HepG2 (cell line): ENCODE results near the gene EFCAB8. TPM values are rescaled to one million over a fixed set of nuclear protein-coding genes. Genes with fewer than 3 reads are reported as not detected.

ENCODE experiments used
- CEBPG ChIP-seq: IDR thresholded peaks from 2 replicates; pipeline ENCODE4 v1.6.1; 2016
- CREM ChIP-seq, 2 experiments: sonication (generic) in 1 of 2; formaldehyde crosslinking in 1 of 2; IDR thresholded peaks; 2 replicates each; pipeline versions ENCODE4 v1.4.0 to v1.6.1; 2016 to 2020; ENCODE audit warnings: antibody characterized with exemption in 1 of 2, mild to moderate bottlenecking in 1 of 2, missing genetic modification reagents in 1 of 2
- FOXC1 ChIP-seq: sonication (generic); formaldehyde crosslinking; IDR thresholded peaks from 2 replicates; pipeline ENCODE4 v1.8.0; 2022; ENCODE audit warnings: mild to moderate bottlenecking, missing genetic modification reagents, borderline replicate concordance
- POGZ ChIP-seq: sonication (generic); formaldehyde crosslinking; IDR thresholded peaks from 2 replicates; pipeline ENCODE4 v1.4.0; 2020; ENCODE audit warnings: mild to moderate bottlenecking, missing genetic modification reagents
- PRMT3 ChIP-seq: sonication (generic); formaldehyde crosslinking; IDR thresholded peaks from 2 replicates; pipeline ENCODE4 v1.8.1; 2022; ENCODE audit warnings: low read depth, mild to moderate bottlenecking, moderate library complexity, missing genetic modification reagents, borderline replicate concordance
- SOX13 ChIP-seq, 3 experiments: fragments of 450-650 bp in 1 of 3; sonication (generic) in 1 of 3; formaldehyde crosslinking in 1 of 3; IDR thresholded peaks in 2 of 3; conservative IDR thresholded peaks in 1 of 3; 2 replicates each; pipeline versions ENCODE4 v1.5.0 to v1.6.1; 2016 to 2020; ENCODE audit warnings: antibody characterized with exemption in 1 of 3, mild to moderate bottlenecking in 1 of 3, missing compliant biosample characterization in 1 of 3, missing genetic modification reagents in 1 of 3, moderate library complexity in 1 of 3
- SSRP1 ChIP-seq: IDR thresholded peaks from 2 replicates; pipeline ENCODE4 v1.6.1; 2016; ENCODE audit warnings: control low read depth
- XBP1 ChIP-seq: sonication (generic); formaldehyde crosslinking; IDR thresholded peaks from 2 replicates; pipeline ENCODE4 v1.5.0; 2020; ENCODE audit warnings: missing genetic modification reagents
- ZNF562 ChIP-seq: sonication (generic); formaldehyde crosslinking; IDR thresholded peaks from 2 replicates; pipeline ENCODE4 v1.8.0; 2022; ENCODE audit warnings: missing genetic modification reagents, borderline replicate concordance
- polyA plus RNA-seq, 8 experiments: library from polyadenylated mRNA; depleted of rRNA in 3 of 8; stranded (reverse) in 7 of 8; unstranded in 1 of 8; fragments of >200 nt; fragmentation: Illumina TruSeq in 4 of 8; extraction: Trizol in 4 of 8; gene quantifications; 2 replicates each; pipeline versions ENCODE4 v1.2.1 to v1.2.3, GENCODE V29; 2011 to 2016; ENCODE audit warnings: low read depth in 4 of 8, missing spikeins in 1 of 8, mixed read lengths in 1 of 8; ENCODE audit not compliant: insufficient read depth in 1 of 8
- total RNA-seq, 5 experiments: library from RNA; depleted of rRNA; stranded (reverse); fragments of >200 nt; fragmentation: Illumina TruSeq; extraction: Trizol; gene quantifications; 2 replicates each; pipeline ENCODE4 v1.2.3, GENCODE V29; 2016; ENCODE audit warnings: low read depth in 1 of 5
- TF ChIP-seq, protein P1 (sequence below): sonication (generic); formaldehyde crosslinking; IDR thresholded peaks from 2 replicates; pipeline ENCODE4 v1.4.0; 2020; ENCODE audit warnings: mild to moderate bottlenecking, missing genetic modification reagents
- TF ChIP-seq, protein P2 (sequence below): sonication (generic); formaldehyde crosslinking; IDR thresholded peaks from 2 replicates; pipeline ENCODE4 v1.5.0; 2020; ENCODE audit warnings: missing genetic modification reagents, mild to moderate bottlenecking, borderline replicate concordance
- TF ChIP-seq, protein P3 (sequence below): sonication (generic); formaldehyde crosslinking; conservative IDR thresholded peaks from 2 replicates; pipeline ENCODE4 v1.4.0; 2020; ENCODE audit warnings: missing genetic modification reagents
- TF ChIP-seq, protein P4 (sequence below): sonication (generic); formaldehyde crosslinking; IDR thresholded peaks from 2 replicates; pipeline ENCODE4 v1.4.0; 2020; ENCODE audit warnings: mild to moderate bottlenecking, missing genetic modification reagents, borderline replicate concordance
- TF ChIP-seq, protein P5 (sequence below): IDR thresholded peaks from 2 replicates; pipeline ENCODE4 v1.6.1; 2016; ENCODE audit warnings: missing compliant biosample characterization, missing genetic modification reagents, borderline replicate concordance

EFCAB8 gene
- total and polyA plus RNA-seq, 2 of the 13 experiments (the other 11 are each of a cell fraction or from before 2014, with no cell fraction given), result 0.15 to 0.22 TPM

DNA sequence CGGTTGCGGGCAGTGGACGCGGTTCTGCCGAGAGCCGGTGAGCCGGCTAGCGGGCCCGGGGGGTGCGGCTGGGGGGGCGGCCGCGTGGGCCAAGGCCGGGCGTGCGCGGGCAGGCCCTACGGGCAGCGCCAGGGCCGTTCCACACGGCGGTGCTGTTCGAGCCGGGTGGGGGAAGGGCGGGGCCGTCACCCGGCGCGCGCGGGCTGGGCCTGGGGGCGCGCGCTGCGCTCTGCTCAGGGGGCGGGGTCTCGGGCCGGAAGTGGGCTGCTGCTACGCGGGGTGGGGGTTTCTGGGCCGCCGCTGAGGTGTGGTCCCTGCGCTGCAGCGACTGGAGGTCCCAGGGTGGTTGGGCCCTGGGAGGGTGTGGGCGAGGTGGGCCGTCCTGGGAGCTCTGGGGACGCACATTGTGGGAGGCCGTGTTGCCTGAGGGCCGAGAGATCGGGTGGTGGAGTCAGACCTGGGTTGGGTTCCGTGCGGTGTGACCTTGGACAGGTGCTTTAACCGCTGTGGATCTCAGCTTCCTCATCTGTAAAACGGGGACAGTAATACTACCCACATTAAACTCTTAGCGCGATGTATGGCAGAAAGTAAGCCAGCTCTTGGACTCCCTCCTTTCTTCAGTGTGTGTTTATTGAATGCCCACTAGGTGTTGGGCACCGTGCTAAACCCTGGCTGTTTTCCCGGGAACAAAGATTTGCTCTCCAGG is 38.6 kb upstream of the EFCAB8 start (continued):
- TF ChIP-seq, protein P1, sequence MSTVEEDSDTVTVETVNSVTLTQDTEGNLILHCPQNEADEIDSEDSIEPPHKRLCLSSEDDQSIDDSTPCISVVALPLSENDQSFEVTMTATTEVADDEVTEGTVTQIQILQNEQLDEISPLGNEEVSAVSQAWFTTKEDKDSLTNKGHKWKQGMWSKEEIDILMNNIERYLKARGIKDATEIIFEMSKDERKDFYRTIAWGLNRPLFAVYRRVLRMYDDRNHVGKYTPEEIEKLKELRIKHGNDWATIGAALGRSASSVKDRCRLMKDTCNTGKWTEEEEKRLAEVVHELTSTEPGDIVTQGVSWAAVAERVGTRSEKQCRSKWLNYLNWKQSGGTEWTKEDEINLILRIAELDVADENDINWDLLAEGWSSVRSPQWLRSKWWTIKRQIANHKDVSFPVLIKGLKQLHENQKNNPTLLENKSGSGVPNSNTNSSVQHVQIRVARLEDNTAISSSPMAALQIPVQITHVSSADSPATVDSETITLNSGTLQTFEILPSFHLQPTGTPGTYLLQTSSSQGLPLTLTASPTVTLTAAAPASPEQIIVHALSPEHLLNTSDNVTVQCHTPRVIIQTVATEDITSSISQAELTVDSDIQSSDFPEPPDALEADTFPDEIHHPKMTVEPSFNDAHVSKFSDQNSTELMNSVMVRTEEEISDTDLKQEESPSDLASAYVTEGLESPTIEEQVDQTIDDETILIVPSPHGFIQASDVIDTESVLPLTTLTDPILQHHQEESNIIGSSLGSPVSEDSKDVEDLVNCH (CRISPR knock-in tag), result no peak
- TF ChIP-seq, protein P2, sequence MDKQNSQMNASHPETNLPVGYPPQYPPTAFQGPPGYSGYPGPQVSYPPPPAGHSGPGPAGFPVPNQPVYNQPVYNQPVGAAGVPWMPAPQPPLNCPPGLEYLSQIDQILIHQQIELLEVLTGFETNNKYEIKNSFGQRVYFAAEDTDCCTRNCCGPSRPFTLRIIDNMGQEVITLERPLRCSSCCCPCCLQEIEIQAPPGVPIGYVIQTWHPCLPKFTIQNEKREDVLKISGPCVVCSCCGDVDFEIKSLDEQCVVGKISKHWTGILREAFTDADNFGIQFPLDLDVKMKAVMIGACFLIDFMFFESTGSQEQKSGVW (CRISPR knock-in tag), result no peak
- TF ChIP-seq, protein P3, sequence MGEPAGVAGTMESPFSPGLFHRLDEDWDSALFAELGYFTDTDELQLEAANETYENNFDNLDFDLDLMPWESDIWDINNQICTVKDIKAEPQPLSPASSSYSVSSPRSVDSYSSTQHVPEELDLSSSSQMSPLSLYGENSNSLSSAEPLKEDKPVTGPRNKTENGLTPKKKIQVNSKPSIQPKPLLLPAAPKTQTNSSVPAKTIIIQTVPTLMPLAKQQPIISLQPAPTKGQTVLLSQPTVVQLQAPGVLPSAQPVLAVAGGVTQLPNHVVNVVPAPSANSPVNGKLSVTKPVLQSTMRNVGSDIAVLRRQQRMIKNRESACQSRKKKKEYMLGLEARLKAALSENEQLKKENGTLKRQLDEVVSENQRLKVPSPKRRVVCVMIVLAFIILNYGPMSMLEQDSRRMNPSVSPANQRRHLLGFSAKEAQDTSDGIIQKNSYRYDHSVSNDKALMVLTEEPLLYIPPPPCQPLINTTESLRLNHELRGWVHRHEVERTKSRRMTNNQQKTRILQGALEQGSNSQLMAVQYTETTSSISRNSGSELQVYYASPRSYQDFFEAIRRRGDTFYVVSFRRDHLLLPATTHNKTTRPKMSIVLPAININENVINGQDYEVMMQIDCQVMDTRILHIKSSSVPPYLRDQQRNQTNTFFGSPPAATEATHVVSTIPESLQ (CRISPR knock-in tag), result no peak
- TF ChIP-seq CEBPG (CRISPR knock-in tag) (0 out of 2 replicates have a peak, but pooled peaks have one; percentile 4), ZNF562 (no peak), POGZ (peak; percentile 62; the same call in 1 of the 2 replicates), CREM (IDR thresholded peaks at IDR 0.05) (no peak), CREM (CRISPR knock-in tag; IDR thresholded peaks at IDR 0.05) (no peak), SOX13 (IDR thresholded peaks at IDR 0.05) (no peak; the same call in 1 of the 2 replicates), SOX13 (CRISPR knock-in tag; conservative IDR thresholded peaks at IDR 0.05 in 1 of 2, IDR thresholded peaks at IDR 0.05 in 1 of 2) (no peak), FOXC1 (CRISPR knock-in tag) (peak; percentile 81; the same call in 1 of the 2 replicates), PRMT3 (no peak), XBP1 (CRISPR knock-in tag) (no peak), SSRP1 (CRISPR knock-in tag) (no peak; the same call in 1 of the 2 replicates)
- TF ChIP-seq, protein P4, sequence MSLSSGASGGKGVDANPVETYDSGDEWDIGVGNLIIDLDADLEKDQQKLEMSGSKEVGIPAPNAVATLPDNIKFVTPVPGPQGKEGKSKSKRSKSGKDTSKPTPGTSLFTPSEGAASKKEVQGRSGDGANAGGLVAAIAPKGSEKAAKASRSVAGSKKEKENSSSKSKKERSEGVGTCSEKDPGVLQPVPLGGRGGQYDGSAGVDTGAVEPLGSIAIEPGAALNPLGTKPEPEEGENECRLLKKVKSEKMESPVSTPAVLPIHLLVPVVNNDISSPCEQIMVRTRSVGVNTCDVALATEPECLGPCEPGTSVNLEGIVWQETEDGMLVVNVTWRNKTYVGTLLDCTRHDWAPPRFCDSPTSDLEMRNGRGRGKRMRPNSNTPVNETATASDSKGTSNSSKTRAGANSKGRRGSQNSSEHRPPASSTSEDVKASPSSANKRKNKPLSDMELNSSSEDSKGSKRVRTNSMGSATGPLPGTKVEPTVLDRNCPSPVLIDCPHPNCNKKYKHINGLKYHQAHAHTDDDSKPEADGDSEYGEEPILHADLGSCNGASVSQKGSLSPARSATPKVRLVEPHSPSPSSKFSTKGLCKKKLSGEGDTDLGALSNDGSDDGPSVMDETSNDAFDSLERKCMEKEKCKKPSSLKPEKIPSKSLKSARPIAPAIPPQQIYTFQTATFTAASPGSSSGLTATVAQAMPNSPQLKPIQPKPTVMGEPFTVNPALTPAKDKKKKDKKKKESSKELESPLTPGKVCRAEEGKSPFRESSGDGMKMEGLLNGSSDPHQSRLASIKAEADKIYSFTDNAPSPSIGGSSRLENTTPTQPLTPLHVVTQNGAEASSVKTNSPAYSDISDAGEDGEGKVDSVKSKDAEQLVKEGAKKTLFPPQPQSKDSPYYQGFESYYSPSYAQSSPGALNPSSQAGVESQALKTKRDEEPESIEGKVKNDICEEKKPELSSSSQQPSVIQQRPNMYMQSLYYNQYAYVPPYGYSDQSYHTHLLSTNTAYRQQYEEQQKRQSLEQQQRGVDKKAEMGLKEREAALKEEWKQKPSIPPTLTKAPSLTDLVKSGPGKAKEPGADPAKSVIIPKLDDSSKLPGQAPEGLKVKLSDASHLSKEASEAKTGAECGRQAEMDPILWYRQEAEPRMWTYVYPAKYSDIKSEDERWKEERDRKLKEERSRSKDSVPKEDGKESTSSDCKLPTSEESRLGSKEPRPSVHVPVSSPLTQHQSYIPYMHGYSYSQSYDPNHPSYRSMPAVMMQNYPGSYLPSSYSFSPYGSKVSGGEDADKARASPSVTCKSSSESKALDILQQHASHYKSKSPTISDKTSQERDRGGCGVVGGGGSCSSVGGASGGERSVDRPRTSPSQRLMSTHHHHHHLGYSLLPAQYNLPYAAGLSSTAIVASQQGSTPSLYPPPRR (CRISPR knock-in tag), result peak; percentile 68; the same call in 1 of the 2 replicates
- TF ChIP-seq, protein P5, sequence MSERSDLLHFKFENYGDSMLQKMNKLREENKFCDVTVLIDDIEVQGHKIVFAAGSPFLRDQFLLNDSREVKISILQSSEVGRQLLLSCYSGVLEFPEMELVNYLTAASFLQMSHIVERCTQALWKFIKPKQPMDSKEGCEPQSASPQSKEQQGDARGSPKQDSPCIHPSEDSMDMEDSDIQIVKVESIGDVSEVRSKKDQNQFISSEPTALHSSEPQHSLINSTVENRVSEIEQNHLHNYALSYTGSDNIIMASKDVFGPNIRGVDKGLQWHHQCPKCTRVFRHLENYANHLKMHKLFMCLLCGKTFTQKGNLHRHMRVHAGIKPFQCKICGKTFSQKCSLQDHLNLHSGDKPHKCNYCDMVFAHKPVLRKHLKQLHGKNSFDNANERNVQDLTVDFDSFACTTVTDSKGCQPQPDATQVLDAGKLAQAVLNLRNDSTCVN, result 0 out of 2 replicates have a peak, but pooled peaks have one; percentile 73
